Measurements from ENCODE around the gene AGBL5.

The AGBL5 gene

DNA sequence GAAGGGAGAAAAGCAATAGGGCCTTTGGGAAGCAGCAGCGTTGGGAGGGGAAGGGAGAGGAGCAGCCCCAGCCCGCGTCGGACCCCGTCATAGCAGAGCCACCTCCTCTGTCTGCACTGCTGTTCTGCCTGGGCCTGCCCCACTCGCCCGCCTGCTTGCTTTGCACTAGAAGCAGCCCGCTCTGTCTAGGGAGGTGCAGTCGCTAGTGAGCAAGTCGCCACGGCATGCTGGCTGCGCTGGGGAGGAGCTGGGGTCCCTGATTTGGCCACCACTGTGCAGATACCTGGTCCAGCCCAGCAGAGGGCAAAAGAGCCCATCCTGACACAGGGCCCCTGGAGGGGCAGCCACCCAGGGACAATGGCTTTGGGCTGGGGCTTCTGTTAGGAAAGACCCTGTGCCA, 26.7 kb upstream of the AGBL5 start:
- no peak for DNase-seq (ENCODE audit: low read depth)

DNA sequence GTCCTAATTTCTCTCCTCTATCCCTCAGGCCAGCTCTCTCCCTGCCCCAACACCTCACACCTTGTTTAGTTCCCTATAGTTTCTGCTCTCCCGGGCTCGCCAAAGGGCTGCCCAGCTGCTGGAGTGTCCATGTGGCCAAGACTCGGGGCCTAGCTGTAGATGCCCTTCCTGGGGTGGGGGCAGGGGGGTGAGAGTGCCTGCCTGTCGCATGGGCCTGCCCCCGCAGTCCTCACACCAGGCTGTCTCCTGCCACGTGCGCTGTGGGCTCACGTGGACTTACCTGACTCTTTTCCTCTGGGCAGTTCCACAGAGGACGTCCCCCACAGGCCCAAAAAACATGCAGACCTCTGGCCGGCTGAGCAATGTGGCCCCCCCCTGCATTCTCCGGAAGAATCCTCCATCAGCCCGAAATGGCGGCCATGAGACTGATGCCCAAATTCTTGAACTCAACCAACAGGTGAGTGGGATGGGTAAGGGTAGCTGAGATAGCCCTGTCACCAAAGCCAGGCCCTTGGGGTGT, 26.1 kb upstream of the AGBL5 start:
- DNase-seq (ENCODE audit: low read depth), result no peak

DNA sequence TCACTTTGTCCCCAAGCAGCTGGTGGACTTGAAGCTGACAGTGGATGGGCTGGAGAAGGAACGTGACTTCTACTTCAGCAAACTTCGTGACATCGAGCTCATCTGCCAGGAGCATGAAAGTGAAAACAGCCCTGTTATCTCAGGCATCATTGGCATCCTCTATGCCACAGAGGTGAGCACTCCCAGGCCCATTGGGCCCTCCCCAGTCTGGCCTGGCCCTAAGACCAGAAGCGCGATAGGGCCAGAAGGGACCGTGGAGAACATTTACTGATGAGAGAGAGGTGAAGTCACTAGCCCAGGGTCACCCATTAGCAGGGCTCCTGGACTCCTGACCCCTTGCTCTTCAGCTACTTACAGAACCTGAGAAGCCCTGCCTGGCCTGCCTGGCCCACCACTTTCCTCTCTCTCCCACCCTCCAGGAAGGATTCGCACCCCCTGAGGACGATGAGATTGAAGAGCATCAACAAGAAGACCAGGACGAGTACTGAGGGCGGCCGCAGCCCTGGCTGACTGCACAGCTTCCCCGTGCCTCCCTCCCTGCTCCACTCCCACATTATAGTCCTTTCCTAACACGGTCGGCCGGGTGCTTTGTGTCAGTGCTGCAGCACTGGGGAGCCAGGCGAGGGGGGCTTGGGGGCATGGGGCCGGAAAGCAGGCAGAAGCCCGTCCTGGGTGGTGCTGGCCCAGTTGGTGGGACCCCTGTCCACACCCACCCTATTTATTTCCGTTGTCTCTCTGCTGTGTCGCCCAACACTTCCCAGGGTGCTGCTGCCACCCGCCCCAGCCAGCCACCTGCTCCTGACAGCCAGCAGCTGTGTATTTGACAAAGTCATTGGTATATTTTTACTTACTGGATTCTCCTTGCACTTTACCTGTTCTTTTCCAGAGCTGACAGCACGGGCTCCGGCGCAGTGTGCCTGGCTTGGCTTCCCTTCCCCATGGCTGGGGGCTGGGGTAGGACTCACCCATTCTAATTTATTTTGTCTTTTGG, 25.3 kb upstream of the AGBL5 start:
- DNase-seq (ENCODE audit: low read depth), result no peak

DNA sequence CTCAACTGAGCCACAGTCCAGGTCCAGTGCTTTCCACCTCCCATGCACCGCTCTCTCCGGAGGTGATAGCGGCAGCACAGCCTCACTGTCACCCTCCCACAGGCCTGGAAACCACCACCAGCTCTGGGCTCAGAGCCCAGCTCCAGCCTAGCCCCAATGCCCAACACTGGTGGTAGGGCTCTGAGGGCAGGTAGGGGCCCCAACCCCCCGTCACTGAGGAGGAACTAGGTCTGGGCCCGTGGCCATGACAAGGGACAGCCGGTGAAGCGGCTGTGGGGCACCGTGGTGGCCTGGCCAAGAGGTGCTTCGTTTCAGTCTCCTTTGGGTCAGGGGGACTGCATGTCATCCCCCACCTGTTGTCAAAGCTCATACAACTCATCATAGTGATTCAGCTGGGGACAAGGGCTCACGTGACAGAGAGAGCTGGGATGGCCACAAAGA, 24.2 kb upstream of the AGBL5 start:
- no peak for DNase-seq (ENCODE audit: low read depth)

DNA sequence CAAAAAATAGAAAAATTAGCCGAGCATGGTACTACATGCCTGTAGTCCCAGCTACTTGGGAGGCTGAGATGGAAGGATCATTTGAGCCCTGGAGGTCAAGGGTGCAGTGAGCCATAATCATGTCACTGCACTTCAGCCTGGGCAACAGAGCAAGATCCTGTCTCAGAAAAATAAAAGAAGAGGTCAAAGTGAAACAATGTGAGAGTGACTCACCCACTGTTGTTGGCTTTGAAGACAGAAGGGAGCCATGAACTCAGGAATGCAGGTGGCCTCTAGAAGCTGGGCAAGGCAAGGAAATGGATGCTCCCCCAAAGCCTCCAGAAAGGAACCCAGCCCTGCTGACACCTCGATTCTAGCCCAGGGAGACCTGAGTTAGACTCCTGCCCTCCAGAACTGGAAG, 22.4 kb upstream of the AGBL5 start:
- DNase-seq (ENCODE audit: low read depth), result no peak

DNA sequence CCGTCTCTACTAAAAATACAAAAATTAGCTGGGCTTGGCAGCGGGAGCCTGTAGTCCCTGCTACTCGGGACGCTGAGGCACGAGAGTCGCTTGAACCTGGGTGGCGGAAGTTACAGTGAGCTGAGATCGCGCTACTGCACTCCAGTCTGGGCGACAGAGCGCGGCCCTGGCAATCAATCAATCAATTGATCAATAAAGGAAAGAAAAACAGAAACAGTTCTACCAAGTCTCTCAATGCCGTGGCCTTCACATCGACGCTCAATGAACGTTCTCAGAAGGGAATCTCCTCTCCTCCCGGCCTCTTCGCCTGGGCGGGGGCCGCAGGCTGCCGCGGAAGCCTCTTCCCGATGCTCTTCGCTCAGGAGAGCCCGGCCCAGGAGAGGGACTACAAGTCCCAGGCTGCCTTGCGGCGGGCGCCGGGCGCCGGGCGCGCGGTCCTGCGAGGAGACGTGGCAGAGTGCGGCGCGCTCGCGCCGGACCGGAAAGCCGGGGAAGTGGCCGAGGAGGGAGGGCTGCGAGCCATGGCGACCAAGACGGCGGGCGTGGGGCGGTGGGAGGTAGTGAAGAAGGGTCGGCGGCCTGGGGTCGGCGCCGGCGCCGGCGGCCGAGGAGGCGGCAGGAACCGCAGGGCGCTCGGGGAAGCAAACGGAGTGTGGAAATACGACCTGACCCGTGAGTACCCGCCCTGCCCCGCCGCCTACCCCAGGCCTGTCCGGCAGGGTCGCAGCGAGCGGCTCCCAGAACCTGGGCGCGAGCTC, 18.8 kb upstream of the AGBL5 start, which contains the start of gene TMEM214:
Gene TMEM214, plus strand, starts transcription at position 471 of the 758 bp plus-strand sequence. Its CDS starts 51 bp downstream, at position 522.
- peak; percentile 78 for DNase-seq (ENCODE audit: low read depth)

GRCh38 chr2:27033253-27033852, 18.1 kb upstream of the AGBL5 start:
- DNase-seq (ENCODE audit: low read depth), result no peak

DNA sequence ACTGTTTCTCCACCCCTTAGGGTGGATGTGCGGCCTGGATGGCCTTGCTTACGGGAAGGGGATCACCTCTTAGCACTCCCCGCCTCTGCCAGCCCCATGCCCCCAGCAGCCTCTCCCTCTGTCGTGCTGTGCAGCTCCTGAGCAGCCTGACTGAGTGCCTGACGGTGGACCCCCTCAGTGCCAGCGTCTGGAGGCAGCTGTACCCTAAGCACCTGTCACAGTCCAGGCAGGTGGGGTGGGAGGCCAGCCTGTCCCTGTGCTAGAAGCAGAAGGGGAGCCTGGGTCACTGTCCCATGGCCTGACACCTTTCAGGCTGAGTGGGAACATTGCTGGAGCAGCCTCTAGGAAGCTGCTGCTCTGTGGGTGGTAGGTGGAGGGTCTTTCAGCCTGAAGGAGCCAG, 13.5 kb upstream of the AGBL5 start:
- no peak for DNase-seq (ENCODE audit: low read depth)

GRCh38 chr2:27038631-27039339, 12.7 kb upstream of the AGBL5 start:
- DNase-seq (ENCODE audit: low read depth), result no peak

GRCh38 chr2:27039426-27039825, 12.0 kb upstream of the AGBL5 start:
- DNase-seq (ENCODE audit: low read depth), result no peak

DNA sequence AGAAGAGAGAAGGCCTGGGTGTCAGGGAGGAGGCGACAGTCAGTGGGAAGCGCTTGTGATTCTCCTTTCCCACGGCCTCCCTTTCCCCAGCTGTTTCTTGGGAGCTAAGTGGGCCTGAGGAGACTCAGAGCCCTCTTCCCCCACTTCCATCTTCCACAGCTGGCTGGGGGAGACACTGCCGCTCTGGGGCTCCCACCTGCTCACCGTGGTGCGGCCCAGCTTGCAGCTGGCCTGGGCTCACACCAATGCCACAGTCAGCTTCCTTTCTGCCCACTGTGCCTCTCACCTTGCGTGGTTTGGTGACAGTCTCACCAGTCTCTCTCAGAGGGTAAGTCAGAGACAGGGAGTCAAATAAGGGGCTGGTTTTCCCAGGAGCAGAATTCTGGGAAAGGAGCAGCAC, 11.6 kb upstream of the AGBL5 start:
- no peak for DNase-seq (ENCODE audit: low read depth)

- DNase-seq (ENCODE audit: low read depth), result no peak
Measured at GRCh38 chr2:27040282-27040681, 11.2 kb upstream of the AGBL5 start.

DNA sequence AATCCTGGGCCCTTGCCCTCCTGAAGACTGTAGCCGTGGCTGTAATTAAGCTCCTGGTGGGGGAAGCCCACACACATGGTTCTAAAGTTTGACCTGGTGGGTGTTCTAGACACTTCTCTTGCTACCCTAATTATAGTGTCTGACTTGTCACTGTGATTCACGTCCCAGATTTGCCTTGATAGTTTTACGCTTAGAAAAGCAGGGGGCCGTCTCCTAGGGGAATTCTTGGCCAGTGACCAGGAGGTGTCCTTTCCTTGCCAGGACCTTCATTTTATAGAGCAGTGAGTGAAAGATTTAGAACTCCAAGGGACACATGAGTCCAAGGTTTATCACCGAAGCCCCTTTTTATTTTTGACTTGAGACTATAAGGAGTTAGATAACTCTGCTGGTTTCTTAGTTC, 9.7 kb upstream of the AGBL5 start:
- DNase-seq (ENCODE audit: low read depth), result no peak

DNA sequence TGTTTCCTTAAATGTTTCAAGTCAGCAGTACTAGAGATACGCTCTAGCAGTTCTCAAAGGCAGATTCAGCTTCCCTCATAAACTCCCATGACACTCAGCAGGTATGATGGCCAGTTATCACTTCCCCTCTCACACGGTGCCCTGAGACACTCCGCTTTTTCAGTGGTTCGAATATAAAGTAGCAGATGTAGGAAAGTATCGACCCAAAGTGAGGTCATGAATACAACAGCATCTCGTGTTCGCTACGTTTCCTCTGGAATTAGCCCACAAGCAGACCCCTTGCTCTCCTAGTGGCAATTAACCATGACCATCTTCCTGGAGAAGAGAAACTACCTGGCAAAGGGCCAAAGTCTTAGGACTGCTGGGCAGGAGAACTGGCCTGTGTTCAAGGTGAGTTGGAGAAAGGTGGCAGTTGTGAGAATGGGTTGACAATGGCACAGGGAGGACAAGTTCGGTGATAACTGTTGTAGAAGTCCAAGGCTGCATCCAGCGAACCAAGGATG, 9.3 kb upstream of the AGBL5 start:
- DNase-seq (ENCODE audit: low read depth), result no peak

GRCh38 chr2:27042985-27043634, 8.4 kb upstream of the AGBL5 start:
- no peak for DNase-seq (ENCODE audit: low read depth)

- no peak for DNase-seq (ENCODE audit: low read depth)
Measured at GRCh38 chr2:27049422-27050280, 1.8 kb upstream of the AGBL5 start.

GRCh38 chr2:27050281-27050995, 1.0 kb upstream of the AGBL5 start:
- peak; percentile 79 for DNase-seq (ENCODE audit: low read depth)

GRCh38 chr2:27051902-27052645, 606 bp downstream of the AGBL5 start:
- DNase-seq (ENCODE audit: low read depth), result no peak

GRCh38 chr2:27053321-27053720, 1.9 kb downstream of the AGBL5 start:
- DNase-seq (ENCODE audit: low read depth), result no peak

All from stromal cell of bone marrow (primary cell).